Jurkat, Clone E6-1 (cell line): Measurements from ENCODE around the gene ZNF385B. TPM values are rescaled to one million over a fixed set of nuclear protein-coding genes. Genes with fewer than 3 reads are reported as not detected.
A peak's percentile ranks its signal among the peaks of the same experiment; 100 is the strongest.
"Not testable (repeated sequence)": the region's sequence is repeated elsewhere in the genome, so short reads cannot be mapped to it uniquely, and the experiment has no call there.

Experiments
- DNase-seq: peaks from one replicate; pipeline ENCODE4 v3.0.0-alpha.2; 2011; ENCODE audit warnings: low read depth, low spot score
- H3K4me3 ChIP-seq: 2 replicates; pipeline ENCODE4 v1.5.1; 2011; ENCODE audit warnings: mild to moderate bottlenecking, low read length, control low read depth, moderate library complexity
- polyA plus RNA-seq: library from polyadenylated mRNA; unstranded; fragments of >200 nt; gene quantifications from one replicate; pipeline ENCODE4 v1.2.1, GENCODE V29; 2012; ENCODE audit warnings: missing spikeins; ENCODE audit not compliant: insufficient read length, insufficient read depth

Gene ZNF385B
- polyA plus RNA-seq = not detected

DNA sequence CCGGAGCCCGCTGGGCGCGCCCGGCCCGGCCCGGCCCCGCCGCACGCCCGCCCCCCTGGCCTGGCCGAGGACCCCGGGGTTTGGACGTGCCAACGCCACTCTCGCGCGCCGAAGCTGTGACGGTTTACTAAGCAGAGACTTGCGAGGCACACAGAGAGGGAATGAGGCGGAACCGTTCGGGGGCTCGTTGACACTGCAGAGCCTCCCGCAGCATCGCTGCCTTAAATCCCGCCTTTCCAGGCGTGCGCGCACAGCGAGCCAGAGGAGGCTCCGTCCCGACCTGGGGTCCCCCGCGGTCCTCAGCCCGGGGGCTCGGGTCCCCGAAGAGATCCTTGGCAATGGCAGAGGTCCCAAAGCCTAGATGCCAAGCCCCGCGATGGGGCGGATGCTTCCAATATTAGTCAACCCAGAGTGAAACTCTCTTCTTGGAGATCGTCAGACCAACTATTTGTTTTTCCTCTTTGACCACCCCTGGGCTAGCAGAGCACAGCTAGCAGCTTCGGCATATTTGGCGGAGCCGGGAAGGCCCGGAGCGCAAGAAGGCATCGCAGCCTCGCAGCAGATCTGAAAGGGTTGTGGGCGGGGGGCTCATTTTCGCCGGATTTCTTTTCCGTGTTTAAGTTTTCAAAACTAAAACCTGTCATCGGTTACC is at the start of gene ZNF385B:
TSS of gene ZNF385B (minus strand) at position 197 of the 652 bp plus-strand sequence.
- no peak within 1 kb of the TSS for H3K4me3 ChIP-seq
- no peak for DNase-seq

DNA sequence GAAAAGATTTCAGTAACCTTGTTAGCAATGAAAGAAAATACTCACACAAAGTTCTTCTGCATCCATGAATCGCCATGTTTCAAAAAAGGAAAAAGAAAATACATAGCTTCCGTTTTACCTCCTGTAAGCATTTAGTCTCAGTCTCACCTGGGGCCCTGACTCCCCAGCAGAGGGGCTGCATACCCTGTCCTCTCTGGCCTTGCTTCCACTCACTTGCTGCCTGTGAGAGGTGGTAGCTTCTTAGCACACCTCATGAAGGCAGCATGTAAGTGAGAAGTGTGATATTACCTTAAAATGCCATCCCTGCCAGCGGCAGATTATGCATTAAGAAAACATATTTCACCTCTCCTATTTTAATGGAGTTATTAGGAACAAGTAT is 49.3 kb upstream of the ZNF385B start:
- H3K4me3 ChIP-seq = no peak overlapping the region
- DNase-seq = no peak

DNA sequence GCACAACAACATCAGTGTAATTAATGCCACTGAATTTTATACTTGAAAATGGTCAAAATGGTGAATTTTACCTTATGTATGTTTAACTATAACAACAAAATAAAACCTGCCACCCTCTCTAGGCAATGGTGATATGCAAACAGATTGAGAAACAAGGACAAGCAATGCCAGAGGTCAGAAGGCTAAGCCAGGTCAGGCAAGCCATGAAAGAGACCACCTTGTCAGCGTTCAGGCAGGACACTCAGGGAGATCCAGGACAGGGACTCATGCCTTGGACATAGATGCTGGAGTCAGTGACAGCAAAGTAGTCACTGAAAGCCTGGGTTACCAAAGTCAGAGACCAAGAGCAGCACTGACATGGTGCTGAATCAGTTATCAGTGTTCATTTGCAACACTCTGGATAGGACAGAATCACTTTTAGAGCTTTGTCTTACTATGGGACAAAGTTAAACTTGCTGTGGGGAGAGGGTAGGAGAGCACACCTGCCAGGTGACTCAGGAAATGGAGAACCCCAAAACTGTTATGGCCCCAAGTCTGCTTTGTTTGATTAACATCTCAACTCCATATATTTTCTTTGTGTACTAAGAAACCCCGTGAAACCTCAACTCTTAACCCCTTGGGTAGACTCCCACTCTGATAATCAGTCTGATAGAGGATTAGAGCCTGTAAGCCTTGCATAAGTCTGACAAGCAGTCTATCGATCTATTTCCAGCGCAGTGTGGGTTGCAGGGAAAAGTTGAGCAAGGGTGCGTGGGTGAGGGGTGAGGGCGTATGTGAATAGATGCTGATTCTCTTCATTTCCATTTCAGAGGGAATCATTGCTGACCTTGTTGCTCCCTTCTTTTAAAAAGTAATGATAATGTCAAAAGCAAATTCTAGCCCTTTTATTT is 48.7 kb upstream of the ZNF385B start:
- DNase-seq = no peak
- H3K4me3 ChIP-seq = no peak overlapping the region

DNA sequence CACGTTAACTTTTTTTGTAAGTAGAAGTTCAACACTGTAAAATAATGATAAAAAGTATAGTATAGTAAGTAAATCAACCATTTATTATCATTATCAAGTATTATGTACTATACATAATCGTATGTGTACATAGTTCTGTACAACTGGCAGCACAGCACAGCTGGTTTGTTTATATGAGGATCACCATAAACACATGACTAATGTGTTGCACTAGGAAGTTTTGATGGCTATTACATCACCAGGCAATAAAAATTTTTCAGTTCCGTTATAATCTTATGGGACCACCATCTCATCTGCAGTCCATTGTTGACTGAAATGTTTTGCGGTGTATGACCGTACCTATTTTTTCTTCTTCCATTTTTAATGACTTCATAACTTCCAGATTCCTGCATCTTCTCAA is 39.2 kb upstream of the ZNF385B start:
- DNase-seq = no peak
- H3K4me3 ChIP-seq = no peak overlapping the region

DNA sequence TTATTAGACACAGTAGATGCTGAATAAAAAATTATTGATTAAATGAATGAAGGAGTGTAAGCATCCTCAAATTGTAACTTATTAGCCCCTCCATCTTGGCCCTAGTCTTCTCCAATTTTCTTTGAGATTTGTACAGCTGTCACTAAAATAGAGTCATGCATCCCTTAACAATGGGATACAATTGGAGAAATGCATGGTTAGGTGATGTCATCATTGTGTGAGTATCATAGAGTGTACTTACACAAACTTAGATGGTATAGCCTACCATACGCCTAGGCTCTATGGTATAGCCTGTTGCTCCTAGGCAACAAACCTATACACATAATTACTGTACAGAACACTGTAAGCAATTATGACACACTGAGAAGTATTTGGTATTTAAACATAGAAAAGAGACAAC is 38.3 kb upstream of the ZNF385B start:
- no peak overlapping the region for H3K4me3 ChIP-seq

DNA sequence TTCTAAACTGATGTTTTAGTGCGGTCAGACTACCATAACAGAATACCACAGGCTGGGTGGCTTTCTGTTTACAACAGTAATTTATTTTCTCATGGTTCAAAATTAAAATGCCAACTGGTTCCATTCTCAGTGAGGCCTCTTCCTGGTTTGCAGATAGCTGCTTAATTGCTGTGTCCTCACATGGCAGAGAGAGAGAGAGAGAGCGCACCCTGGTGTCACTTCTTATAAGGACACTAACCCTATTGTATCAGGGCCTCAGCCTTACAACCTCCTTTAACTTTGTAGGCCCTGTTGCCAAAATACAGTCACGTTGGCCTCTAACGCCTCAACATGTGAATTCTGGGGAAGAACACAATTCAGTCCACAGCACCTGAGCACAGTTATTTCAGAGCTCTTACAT is 37.5 kb upstream of the ZNF385B start:
- no peak overlapping the region for H3K4me3 ChIP-seq
- DNase-seq = peak; percentile 57

More for the DNA sequence above, 38.3 kb upstream of the ZNF385B start:
- no peak for DNase-seq

DNA sequence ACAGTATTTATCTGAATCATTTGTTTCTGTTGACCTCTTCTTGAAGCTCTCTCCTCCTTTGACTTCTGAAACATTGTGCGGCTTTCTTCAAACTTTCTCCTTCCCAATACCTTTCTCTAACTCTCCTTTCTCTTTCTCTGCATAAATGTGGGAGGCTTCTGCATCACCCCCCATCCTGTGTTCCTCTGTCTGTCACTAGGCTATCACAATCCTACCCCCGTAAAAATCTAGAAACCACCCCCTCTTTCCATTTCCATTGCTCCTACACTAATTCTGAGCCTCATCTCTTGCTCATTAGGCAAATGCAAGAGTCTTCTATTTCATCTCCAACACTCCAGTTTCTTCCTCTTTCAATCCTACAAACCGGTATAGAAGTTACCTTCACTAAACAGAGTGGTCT is 32.2 kb upstream of the ZNF385B start:
- no peak for DNase-seq
- no peak overlapping the region for H3K4me3 ChIP-seq

DNA sequence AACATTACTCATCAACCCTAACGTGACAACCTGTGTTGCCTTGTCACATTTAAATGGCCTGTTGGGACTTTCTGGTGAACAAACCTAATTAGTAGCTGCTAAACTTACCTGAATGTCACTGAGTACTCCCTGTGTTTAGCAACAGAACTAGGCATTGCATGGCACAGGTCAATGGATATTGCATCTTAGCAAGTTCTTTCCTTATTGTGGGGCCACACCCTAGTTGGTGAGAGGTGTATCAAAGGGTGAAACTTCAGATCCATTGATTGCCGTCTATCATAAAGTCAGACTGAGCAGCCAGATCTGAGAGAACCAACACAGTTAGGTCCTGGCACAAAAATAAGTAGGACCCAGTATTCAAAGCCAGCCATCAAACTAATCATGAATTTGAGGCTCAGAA is 29.8 kb upstream of the ZNF385B start:
- H3K4me3 ChIP-seq = no peak overlapping the region
- no peak for DNase-seq

DNA sequence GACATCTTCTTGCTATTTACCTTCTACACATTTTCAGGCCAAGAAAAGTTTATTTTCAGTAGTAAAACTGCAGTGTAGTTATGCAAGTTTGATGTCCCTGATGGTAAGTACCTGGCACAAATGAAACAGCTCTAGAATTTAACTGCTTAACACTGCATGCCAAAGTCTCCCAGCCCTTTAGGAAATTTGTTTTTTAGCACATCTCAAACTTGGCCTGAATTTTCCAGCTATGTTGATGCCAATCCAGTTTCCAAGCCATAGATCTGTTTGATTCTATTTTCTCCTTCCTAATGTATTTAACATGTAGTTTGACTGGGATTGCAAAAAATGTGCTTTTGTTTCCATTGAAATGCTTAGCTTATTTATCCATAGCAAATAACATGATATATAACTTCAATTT is 29.3 kb upstream of the ZNF385B start:
- no peak for DNase-seq

DNA sequence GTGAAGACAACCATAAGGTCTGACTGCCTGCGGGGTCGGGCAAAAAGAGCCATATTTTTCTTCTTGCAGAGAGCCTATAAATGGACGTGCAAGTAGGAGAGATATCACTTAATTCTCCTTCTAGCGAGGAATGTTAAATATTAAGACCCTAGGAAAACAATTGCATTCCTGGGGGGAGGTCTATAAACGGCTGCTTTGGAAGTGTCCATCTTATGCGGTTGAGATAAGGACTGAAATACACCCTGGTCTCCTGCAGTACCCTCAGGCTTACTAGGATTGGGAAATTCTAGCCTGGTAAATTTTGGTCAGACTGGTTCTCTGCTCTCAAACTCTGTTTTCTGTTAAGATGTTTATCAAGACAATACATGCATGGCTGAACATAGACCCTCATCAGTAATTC is 27.2 kb upstream of the ZNF385B start:
- DNase-seq = not testable (repeated sequence)

More for the DNA sequence above, 29.3 kb upstream of the ZNF385B start:
- H3K4me3 ChIP-seq = no peak overlapping the region

DNA sequence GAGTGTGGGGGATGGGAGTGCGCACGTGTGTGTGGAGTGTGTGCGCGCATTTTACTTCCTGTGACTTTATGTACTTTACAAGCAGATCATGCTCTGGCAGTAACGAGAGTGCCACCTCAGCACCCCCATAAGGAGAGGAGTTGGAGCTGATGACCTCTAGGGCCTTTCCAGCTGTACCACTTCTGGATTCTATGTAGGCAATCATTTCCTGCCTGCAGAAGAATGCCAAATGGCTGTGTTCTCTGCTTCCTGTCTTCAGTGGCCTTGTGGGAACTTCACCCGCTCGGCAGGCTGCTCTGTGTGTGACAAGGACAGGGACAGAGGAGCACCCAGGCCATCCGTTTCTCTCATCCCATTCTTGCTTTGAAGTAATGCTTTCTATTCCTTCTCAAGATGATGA is 22.8 kb upstream of the ZNF385B start:
- DNase-seq = no peak
- no peak overlapping the region for H3K4me3 ChIP-seq

More for the DNA sequence above, 27.2 kb upstream of the ZNF385B start:
- H3K4me3 ChIP-seq = not testable (repeated sequence)

DNA sequence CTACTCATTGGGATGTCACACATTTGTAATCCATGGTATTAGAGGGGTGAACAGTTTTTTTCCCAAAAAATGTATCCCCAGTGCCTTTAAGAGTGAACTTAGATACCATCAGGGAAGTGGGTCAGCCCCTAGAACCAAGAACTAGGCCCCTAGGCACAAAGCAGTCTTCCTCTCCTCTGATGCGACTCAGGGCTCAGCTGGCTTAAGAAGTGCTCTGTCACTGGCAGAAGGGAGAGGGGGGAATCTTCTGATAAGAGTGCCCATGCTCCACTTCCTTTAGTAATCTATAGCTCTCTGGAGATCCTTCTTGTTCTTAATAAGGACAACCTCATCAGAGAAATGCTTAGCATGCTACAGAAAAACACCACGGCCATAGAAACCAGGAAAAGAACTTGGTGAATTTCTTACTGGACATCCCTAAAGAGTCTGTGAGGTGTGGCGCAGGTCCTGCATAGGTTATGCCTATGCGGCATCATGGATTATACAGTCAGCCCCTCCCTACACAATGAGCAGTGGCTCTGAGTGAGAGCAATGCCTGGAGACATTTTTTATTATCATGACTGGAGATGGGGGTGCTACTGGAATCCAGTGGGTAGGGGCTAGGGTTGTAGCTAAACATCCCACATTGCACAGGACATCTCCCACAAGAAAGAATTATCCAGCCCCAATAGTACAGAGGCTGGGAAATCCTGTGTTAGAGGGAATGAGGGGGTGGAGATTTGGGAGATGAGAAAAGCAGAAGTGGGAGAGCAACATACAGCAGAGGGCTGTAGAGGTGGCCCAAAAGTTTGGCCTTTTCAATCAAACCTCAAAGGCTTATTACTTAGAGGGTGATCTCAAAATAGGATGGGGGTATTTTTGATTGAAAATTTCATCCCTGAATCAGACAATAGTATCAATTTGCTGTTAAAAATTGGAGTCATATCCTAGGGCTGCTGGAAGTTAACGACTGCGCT is 21.7 kb upstream of the ZNF385B start:
- H3K4me3 ChIP-seq = no peak overlapping the region

DNA sequence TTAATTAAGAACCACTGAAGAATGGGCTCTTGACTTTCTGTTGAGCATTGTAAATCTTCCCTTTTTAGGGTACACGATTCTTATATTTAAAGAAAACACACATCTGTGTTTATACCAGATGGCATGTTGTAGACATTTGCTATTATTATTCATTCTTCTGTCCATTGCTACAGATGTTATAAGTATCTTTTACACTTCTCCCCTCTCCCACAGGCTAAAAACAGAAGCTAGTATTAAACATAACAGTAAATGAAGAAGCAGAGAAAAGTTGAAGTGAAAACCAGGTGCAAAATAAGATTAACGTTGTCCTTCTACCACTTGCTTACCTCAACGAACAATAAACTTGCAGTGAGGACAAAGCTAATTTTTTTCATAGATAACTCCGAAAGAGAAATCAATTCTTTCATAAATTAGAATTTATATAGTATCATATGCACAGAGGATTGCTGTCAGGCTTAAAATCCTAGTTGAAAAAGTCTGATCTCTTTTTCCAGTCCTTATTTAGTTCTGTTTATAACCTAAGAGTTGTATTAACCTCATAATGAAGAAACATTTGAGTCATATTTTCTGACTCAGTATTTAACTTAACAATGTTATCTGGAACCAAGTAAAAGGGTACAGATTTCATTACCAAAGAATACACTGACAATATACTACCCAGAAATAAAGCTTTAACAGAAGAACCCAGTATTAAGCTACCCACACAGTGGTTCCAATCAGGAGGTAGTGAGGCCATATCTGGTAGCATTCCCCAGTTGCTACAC is 16.4 kb upstream of the ZNF385B start:
- no peak overlapping the region for H3K4me3 ChIP-seq
- DNase-seq = no peak

More for the DNA sequence above, 21.7 kb upstream of the ZNF385B start:
- DNase-seq = no peak

DNA sequence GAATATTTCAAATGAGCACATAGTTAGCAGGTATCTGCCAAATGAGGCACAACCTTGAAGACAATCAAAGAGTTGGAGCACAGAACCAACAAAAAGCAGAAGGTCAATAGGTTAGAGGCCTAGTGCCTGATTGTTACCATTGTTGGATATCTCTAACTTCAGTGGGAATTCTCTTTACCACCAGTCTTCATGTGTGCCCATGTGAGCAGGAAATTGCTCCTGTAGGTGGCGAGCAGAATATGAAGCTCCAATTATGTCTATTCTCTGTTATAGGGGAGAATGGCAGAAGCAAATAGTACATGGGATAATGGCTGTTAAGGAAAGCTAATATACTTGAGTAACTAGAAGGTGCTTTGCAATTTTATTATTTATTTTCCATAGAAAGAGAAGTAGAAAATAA is 14.9 kb upstream of the ZNF385B start:
- no peak for DNase-seq
- H3K4me3 ChIP-seq = no peak overlapping the region

DNA sequence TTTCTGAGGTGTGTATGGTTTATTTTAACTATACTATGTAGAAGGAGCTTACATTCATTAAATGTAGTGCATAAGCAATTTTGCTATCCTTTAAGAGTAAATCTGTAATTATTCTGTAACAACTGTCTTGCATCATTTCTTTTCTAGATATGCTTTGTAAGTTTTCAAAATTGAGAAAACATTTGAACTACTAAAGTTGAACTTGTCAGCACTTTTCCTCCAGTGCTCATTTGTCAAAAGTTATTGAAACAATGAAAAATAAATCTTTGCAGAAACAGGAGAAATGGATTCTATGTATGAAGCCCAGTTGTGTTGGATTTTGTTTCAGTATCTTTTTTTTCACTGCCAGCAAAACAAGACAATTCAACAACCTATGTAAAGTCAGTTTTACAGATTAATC is 14.5 kb upstream of the ZNF385B start:
- no peak for DNase-seq
- H3K4me3 ChIP-seq = no peak overlapping the region

DNA sequence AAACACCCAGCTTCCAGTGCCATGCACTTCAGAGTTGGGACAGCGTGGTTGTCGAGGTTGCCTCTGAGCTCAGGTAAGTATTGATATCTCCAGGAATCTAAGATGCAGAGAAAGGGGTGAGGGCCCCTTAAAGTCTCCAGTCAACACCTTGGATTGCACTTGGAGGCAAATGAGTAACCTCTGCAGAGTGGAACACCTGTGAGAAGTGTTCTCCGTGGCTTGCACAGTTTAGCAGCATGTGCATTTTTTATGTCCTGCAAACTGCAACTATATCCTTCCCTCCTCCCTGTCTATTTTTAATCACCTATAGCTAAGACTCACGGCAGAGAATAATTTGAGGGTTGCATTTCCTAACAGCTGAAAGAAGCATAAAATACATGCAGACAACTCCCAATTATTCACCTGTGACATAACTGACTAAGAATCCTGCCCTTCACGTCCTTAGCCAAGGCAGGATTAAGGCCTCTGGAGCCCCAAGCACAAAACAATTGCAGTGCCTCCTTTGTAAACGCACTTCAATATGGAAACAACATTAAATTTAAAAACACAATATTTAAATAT is 1.6 kb upstream of the ZNF385B start:
- H3K4me3 ChIP-seq = no peak overlapping the region
- DNase-seq = no peak

DNA sequence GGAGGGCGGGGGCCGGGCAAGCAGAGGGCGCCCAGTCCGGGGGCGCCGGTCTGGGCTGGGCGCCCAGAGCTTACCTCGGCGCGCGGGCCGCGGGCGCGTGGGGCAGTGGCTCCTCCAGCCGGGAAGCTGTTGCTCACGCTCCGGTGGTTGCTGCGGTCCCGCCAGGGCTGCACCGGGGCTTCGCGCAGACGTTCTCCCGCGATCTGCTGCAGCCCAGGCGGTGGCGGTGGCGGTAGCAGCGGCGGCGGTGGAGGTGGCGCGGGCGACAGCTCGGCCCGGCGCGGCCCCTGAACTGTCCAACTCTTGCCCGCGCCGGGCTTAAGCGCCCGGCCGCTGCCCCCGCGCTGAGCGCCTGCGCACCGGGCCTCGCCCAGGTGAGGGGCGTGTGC is 391 bp downstream of the ZNF385B start:
- DNase-seq = no peak
- H3K4me3 ChIP-seq = no peak overlapping the region

DNA sequence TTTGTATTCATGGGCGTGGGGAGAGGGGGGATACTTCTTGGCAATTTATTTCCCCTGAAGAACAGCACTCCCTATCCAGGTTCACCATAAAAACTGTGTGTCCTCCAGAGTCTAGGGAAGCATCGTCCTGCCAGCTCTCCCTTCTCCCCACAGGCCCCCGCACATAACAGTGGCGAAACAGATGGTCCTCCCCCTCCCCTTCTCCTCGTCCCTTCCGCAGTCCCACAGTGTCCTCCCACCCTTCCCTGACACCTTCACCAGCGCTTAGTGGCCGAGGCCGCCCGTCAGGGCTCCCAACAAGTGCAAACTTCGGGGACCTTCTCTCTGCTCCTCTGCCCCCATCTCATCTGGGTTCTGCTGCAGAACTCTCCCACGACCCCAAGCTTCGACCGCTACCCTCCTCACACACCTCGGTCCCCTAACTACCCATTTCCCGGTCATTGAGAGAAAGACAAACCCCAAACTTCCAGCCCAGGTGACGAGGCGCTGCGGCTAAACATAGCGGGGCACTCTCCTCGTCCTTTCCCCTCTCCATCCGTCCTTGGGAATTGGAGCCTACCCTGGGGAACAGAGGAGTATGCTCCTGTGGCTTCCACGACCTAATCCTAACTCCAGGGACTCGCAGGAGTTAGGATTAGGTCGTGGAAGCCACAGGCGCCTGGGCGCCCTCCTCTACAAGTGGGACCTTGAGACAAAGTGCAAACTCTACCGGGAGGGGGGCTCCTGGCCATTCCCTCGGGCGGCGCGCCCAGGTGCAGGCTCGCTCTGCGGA is 971 bp downstream of the ZNF385B start:
- DNase-seq = no peak
- no peak overlapping the region for H3K4me3 ChIP-seq
